Measurements from ENCODE around the gene UBE2N.
A peak's percentile ranks its signal among the peaks of the same experiment; 100 is the strongest.

UBE2N gene

DNA sequence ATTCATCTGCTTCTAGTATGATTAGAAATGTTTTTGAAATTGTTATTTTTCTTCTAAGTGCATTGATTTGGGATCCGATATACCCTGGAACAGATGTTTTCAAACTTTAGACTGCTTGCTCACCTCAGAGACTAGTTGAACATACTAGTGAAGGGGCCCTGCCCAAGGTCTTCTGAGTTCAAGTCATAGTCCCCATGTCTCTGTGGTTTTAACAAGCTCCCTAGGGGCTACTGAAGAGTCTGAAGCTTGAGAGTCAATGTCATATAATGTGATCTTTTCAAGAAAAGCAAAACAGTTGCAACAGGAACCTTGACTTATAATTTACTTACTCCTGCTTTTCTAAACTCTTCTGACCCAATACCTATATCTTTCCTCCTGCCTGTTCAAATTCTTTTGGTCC, 7.5 kb upstream of the UBE2N start:
- no peak for TF ChIP-seq TAF1 (IDR thresholded peaks at IDR 0.05; ENCODE audit: borderline replicate concordance, insufficient read depth, low read length)
- no peak for TF ChIP-seq FOXP2 (optimal IDR thresholded peaks at IDR 0.05; ENCODE audit: borderline replicate concordance, extremely low read depth, extremely low read length, insufficient read depth)
- TF ChIP-seq, protein P1, sequence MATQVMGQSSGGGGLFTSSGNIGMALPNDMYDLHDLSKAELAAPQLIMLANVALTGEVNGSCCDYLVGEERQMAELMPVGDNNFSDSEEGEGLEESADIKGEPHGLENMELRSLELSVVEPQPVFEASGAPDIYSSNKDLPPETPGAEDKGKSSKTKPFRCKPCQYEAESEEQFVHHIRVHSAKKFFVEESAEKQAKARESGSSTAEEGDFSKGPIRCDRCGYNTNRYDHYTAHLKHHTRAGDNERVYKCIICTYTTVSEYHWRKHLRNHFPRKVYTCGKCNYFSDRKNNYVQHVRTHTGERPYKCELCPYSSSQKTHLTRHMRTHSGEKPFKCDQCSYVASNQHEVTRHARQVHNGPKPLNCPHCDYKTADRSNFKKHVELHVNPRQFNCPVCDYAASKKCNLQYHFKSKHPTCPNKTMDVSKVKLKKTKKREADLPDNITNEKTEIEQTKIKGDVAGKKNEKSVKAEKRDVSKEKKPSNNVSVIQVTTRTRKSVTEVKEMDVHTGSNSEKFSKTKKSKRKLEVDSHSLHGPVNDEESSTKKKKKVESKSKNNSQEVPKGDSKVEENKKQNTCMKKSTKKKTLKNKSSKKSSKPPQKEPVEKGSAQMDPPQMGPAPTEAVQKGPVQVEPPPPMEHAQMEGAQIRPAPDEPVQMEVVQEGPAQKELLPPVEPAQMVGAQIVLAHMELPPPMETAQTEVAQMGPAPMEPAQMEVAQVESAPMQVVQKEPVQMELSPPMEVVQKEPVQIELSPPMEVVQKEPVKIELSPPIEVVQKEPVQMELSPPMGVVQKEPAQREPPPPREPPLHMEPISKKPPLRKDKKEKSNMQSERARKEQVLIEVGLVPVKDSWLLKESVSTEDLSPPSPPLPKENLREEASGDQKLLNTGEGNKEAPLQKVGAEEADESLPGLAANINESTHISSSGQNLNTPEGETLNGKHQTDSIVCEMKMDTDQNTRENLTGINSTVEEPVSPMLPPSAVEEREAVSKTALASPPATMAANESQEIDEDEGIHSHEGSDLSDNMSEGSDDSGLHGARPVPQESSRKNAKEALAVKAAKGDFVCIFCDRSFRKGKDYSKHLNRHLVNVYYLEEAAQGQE (IDR thresholded peaks at IDR 0.05; ENCODE audit: insufficient read depth in 1 of 2, low read depth in 2 of 2, low read length in 2 of 2), result no peak
- no peak for TF ChIP-seq POLR2AphosphoS5 (IDR thresholded peaks at IDR 0.05; ENCODE audit: low read depth, low read length)
- TF ChIP-seq SIN3A (IDR thresholded peaks at IDR 0.05; ENCODE audit: borderline replicate concordance, insufficient read depth, low read length), result no peak

DNA sequence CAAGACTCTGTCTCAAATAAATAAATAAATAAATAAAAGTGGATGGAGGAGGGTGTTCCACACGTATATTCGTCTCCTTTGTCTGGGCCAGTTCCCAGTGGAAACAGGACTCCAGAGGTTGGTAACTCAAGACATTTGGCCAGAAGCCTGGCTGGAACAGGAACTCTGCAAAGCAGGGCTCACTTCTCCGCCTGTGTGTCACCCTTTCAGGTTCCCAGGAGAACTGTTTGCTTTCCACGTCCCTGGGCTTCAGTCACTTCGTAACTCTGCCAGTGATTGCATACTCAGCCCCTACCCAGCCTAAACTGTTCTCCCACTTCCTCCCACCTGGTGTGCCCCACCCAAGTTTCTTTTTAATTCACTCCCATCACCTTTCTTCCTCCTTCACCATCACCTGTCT, 7.0 kb upstream of the UBE2N start:
- TF ChIP-seq POLR2AphosphoS5 (IDR thresholded peaks at IDR 0.05; ENCODE audit: low read depth, low read length) (no peak), TAF1 (IDR thresholded peaks at IDR 0.05; ENCODE audit: borderline replicate concordance, insufficient read depth, low read length) (no peak), FOXP2 (optimal IDR thresholded peaks at IDR 0.05; ENCODE audit: borderline replicate concordance, extremely low read depth, extremely low read length, insufficient read depth) (no peak), SIN3A (IDR thresholded peaks at IDR 0.05; ENCODE audit: borderline replicate concordance, insufficient read depth, low read length) (no peak)
- TF ChIP-seq, protein P1 (IDR thresholded peaks at IDR 0.05; ENCODE audit: insufficient read depth in 1 of 2, low read depth in 2 of 2, low read length in 2 of 2), result no peak

DNA sequence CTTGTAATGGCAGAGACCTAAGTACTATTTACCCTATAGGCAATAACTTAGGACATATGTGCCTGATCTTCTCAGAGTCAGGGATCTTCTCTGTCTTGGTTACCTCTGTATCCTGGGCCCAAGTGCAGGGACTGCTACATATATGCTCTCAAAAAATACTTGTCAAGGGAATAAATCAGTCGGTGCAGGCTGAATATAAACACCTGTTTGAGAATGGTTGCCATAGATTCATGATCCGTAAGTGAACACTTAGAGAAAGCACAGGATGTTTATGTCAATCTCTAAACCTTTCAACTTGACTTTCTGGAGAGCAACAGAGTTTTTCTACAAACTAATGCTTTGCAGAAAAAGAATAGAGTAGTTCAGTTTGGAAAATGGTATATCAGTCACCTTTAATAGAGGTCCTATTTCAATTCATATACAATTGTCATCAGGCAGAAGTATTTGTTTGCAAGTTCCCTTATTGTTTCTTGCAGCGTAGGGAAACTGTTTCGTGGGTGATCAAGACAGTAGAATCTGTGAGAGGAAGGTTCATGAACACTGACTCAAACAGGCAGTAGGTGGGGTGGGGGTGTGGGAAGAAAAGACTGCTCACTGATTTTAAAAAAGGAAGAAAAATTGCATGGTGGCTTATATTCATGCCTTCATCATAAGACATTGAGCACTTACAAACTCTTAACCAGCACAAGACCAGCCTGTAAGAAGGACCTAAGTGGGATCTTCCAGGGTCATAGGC, 6.0 kb upstream of the UBE2N start:
- no peak for TF ChIP-seq POLR2AphosphoS5 (IDR thresholded peaks at IDR 0.05; ENCODE audit: low read depth, low read length)
- TF ChIP-seq TAF1 (IDR thresholded peaks at IDR 0.05; ENCODE audit: borderline replicate concordance, insufficient read depth, low read length), result no peak

DNA sequence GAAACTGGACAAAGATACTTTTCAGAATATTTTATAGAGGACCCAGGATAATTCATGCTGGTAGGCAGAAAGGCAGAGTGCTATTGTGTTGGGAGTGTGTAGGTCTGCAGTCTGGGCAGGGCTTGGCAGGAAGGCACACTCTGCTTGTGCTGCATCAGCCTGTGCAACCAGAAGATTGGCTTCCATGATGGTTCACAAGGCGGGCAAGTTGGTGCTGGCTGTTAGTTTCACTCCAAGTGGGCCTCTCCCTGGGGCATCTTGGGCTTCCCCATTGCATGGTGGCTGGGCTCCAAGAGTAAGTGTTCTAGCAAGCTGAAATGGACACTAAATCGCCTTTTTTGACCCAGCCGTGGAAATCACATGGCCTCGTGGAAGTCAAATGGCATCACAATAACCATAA, 1.8 kb upstream of the UBE2N start:
- no peak for TF ChIP-seq POLR2AphosphoS5 (IDR thresholded peaks at IDR 0.05; ENCODE audit: low read depth, low read length)
- TF ChIP-seq FOXP2 (optimal IDR thresholded peaks at IDR 0.05; ENCODE audit: borderline replicate concordance, extremely low read depth, extremely low read length, insufficient read depth), result no peak
- TF ChIP-seq, protein P1 (IDR thresholded peaks at IDR 0.05; ENCODE audit: insufficient read depth in 1 of 2, low read depth in 2 of 2, low read length in 2 of 2), result no peak
- no peak for TF ChIP-seq SIN3A (IDR thresholded peaks at IDR 0.05; ENCODE audit: borderline replicate concordance, insufficient read depth, low read length)
- no peak for TF ChIP-seq TAF1 (IDR thresholded peaks at IDR 0.05; ENCODE audit: borderline replicate concordance, insufficient read depth, low read length)

GRCh38 chr12:93442411-93443340, 929 bp upstream of the UBE2N start:
- TF ChIP-seq POLR2AphosphoS5 (IDR thresholded peaks at IDR 0.05; ENCODE audit: low read depth, low read length) (no peak; the same call in 1 of the 2 replicates), TAF1 (IDR thresholded peaks at IDR 0.05; ENCODE audit: borderline replicate concordance, insufficient read depth, low read length) (0 out of 2 replicates have a peak, but pooled peaks have one; percentile 72)
